ENCODE measurements around the gene DNASE1L2. TPM values are rescaled to one million over a fixed set of nuclear protein-coding genes. Genes with fewer than 3 reads are reported as not detected.

Gene DNASE1L2
- total RNA-seq, 1 donor: 0.86 TPM

DNA sequence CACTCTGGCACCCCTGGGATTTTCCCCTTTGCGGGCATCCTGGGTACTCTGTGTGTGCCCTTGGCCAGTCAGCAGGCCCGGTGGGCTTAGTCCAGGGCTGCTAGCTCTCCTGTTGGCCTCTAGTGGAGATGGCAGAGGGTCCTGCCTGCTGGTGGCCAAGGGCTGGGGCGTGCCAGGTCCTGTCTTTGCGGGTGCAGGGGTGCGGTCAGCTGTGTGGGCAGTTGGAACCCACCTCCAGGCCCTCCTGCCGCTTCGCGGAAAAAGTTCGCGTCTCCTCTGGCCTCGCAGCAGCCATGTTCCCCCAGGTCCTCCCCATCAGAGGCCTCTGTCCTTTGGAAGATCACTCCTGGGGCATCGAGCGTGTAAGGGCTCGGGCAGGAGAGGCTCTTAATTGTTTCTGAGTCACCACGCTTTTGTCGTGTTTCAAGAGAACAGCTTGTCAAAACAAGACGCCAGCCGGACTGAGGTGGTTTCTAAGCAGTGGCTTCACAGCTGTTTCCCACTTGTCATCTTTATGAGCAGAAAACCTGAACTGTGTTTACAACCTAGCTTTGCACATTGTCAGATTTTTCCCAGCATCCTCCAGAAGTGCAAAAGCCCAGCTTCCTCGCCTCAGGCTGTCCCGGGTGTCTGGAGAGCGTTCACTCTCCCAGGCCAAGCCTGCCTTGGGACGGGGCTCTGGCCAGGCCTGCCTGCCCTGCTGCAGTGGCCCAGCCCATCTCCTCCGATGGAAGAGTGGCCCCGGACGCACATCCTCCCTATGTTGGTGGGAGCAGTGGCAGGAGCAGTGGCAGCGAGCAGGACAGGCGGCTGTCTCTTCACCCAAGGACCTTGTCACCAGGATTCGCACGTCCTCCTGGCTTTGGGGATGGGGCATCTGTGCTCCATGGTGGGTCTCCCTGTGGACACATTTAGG is 5.0 kb upstream of the DNASE1L2 start:
- DNase-seq (ENCODE audit: low read depth): peak; percentile 94
- TF ChIP-seq, protein P1, sequence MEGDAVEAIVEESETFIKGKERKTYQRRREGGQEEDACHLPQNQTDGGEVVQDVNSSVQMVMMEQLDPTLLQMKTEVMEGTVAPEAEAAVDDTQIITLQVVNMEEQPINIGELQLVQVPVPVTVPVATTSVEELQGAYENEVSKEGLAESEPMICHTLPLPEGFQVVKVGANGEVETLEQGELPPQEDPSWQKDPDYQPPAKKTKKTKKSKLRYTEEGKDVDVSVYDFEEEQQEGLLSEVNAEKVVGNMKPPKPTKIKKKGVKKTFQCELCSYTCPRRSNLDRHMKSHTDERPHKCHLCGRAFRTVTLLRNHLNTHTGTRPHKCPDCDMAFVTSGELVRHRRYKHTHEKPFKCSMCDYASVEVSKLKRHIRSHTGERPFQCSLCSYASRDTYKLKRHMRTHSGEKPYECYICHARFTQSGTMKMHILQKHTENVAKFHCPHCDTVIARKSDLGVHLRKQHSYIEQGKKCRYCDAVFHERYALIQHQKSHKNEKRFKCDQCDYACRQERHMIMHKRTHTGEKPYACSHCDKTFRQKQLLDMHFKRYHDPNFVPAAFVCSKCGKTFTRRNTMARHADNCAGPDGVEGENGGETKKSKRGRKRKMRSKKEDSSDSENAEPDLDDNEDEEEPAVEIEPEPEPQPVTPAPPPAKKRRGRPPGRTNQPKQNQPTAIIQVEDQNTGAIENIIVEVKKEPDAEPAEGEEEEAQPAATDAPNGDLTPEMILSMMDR (IDR thresholded peaks at IDR 0.05; ENCODE audit: insufficient read depth, low read depth, low read length): no peak
- no peak overlapping the region for H3K4me3 ChIP-seq (ENCODE audit: low read depth, low read length)

DNA sequence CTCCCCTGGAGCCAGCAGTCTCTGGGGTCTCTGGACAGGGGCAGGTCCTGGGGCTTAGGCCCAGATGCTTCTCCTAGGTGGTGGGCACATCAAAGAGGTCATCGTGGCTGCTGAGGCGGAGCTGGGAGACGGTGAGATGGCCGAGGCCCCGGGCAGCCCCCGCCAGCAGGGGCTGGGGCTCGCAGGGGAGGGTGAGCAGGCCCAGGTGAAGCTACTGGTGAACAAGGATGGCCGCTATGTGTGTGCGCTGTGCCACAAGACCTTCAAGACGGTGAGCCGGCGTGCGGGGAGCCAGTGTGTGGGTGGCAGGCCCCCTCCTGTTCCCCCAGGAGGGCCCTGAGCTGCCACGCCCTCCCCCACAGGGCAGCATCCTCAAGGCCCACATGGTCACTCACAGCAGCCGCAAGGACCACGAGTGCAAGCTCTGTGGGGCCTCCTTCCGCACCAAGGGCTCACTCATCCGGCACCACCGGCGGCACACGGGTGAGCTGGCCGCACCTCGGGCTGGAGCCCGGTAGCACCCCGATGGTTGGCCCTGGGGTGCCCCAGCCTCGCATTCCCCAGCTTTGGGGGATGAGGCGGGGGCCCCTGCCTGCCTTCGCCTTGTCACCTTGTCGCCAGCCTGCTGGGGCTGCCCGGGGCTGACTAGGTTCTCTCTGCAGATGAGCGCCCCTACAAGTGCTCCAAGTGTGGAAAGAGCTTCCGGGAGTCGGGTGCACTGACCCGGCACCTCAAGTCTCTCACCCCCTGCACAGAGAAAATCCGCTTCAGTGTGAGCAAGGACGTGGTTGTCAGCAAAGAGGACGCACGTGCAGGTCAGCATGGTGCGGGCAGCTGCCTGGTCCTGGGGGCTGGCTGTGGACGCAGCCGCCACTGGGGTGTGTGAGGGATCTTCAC is 3.9 kb upstream of the DNASE1L2 start:
- TF ChIP-seq, protein P1 (IDR thresholded peaks at IDR 0.05; ENCODE audit: insufficient read depth, low read depth, low read length): no peak
- no peak for DNase-seq (ENCODE audit: low read depth)
- no peak overlapping the region for H3K4me3 ChIP-seq (ENCODE audit: low read depth, low read length)

DNA sequence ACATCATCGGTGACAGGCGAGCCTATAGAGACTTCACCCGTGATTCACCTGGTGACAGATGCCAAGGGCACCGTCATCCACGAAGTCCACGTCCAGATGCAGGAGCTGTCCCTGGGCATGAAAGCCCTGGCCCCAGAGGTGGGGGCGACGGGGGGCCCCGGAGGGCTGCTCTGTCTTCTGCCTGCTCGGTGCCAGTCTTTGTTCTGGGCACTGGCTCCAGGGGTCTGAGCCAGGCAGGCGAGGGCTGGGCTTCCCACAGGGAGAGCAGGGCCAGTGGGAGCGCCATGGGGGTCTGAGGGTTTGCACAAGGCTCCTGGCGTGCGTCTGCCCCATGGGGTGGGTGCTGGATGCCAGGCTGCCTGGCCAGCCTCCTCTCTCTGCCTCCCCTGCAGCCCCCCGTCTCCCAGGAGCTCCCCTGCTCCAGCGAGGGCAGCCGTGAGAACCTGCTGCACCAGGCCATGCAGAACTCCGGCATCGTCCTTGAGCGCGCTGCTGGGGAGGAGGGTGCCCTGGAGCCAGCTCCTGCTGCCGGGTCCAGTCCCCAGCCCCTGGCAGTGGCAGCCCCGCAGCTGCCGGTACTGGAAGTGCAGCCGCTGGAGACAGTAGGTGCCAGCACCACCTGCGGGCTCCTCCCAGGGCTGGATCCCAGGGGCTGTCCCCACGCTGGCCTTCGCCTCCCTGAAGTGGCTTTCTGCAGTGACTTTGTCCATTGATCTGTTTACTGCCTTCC is 3.0 kb upstream of the DNASE1L2 start:
- no peak for DNase-seq (ENCODE audit: low read depth)
- TF ChIP-seq, protein P1 (IDR thresholded peaks at IDR 0.05; ENCODE audit: insufficient read depth, low read depth, low read length): no peak
- no peak overlapping the region for H3K4me3 ChIP-seq (ENCODE audit: low read depth, low read length)

DNA sequence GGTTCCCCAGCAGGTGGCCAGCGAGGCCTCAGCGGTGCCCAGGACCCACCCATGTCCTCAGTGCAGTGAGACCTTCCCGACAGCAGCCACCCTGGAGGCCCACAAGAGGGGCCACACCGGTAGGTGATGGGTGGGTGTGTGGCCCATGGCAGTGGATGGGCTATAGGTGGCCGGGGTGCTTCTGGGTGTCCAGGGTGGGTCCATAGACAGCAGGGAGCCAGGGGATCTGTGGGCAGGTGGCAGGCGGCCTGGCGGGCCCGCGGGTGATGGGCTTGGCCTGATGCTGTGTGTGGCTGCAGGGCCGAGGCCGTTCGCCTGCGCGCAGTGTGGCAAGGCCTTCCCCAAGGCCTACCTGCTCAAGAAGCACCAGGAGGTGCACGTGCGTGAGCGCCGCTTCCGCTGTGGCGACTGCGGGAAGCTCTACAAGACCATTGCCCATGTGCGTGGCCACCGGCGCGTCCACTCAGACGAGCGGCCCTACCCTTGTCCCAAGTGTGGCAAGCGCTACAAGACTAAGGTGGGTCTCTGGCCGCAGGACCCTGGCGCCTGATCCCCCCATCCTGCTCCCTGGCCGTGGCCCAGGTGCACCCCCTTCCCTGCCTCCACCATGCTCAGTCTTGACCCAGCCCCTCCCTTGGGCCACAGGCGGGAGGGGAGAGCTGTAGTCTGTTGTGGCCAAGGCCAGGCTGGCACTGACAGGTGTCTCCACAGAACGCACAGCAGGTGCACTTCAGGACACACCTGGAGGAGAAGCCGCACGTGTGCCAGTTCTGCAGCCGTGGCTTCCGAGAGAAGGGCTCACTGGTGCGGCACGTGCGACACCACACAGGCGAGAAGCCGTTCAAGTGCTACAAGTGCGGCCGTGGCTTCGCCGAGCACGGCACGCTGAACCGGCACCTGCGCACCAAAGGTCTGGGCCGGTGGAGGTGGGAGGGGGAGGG is 2.1 kb upstream of the DNASE1L2 start:
- TF ChIP-seq, protein P1 (IDR thresholded peaks at IDR 0.05; ENCODE audit: insufficient read depth, low read depth, low read length): no peak
- no peak for DNase-seq (ENCODE audit: low read depth)
- no peak overlapping the region for H3K4me3 ChIP-seq (ENCODE audit: low read depth, low read length)

DNA sequence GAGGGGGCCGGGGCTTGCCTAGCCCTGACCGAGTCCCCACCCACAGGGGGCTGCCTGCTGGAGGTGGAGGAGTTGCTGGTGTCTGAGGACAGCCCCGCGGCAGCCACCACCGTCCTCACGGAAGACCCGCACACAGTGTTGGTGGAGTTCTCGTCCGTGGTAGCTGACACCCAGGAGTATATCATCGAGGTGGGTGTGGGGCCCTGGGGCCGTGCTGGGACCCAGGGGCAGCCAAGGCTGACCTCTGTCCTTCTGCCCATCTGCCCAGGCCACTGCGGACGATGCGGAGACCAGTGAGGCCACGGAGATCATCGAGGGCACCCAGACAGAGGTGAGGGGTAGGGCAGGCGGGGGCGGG is 1.5 kb upstream of the DNASE1L2 start:
- H3K4me3 ChIP-seq (ENCODE audit: low read depth, low read length): no peak overlapping the region
- no peak for DNase-seq (ENCODE audit: low read depth)
- TF ChIP-seq, protein P1 (IDR thresholded peaks at IDR 0.05; ENCODE audit: insufficient read depth, low read depth, low read length): no peak

All from fibroblast of villous mesenchyme (primary cell).